Loucy (cell line): Measurements from ENCODE around the gene SSBP3.
"Not testable (repeated sequence)": the region's sequence is repeated elsewhere in the genome, so short reads cannot be mapped to it uniquely, and the experiment has no call there.

Source experiments
- H2AFZ ChIP-seq: fragments of 200-600 bp; sonication (generic); 2 replicates; pipeline ENCODE4 v1.6.0; 2016; ENCODE audit warnings: antibody characterized with exemption, mild to moderate bottlenecking, low read length, moderate library complexity
- H3F3A ChIP-seq: fragments of 200-600 bp; 2 replicates; pipeline ENCODE4 v1.6.0; 2016; ENCODE audit warnings: antibody characterized with exemption, low read depth, mild to moderate bottlenecking
- H3K27me3 ChIP-seq: fragments of 200-600 bp; sonication (generic); 2 replicates; pipeline ENCODE4 v1.6.1; 2014; ENCODE audit warnings: low read length, mild to moderate bottlenecking; ENCODE audit not compliant: insufficient read depth, poor library complexity, severe bottlenecking
- H3K36me3 ChIP-seq: fragments of 200-600 bp; sonication (generic); 2 replicates; pipeline ENCODE4 v1.6.1; 2016; ENCODE audit warnings: low read length; ENCODE audit not compliant: insufficient read depth
- H3K4me1 ChIP-seq: fragments of 200-600 bp; sonication (generic); 2 replicates; pipeline ENCODE4 v1.5.1; 2014; ENCODE audit warnings: low read length, mild to moderate bottlenecking; ENCODE audit not compliant: insufficient read depth, poor library complexity, severe bottlenecking
- H3K4me2 ChIP-seq: fragments of 200-600 bp; sonication (generic); 2 replicates; pipeline ENCODE4 v1.6.0; 2014; ENCODE audit warnings: antibody characterized with exemption, low read length, low read depth, mild to moderate bottlenecking; ENCODE audit not compliant: poor library complexity, severe bottlenecking
- H3K4me3 ChIP-seq: fragments of 200-600 bp; sonication (generic); 2 replicates; pipeline ENCODE4 v1.5.1; 2014; ENCODE audit warnings: low read length, mild to moderate bottlenecking, mixed read lengths; ENCODE audit not compliant: poor library complexity, severe bottlenecking
- H3K79me2 ChIP-seq: fragments of 200-600 bp; sonication (generic); 2 replicates; pipeline ENCODE4 v1.6.1; 2014; ENCODE audit warnings: low read length; ENCODE audit not compliant: insufficient read depth
- H3K9ac ChIP-seq: fragments of 200-600 bp; sonication (generic); 2 replicates; pipeline ENCODE4 v1.6.0; 2014; ENCODE audit warnings: mild to moderate bottlenecking, low read depth, low read length, moderate library complexity; ENCODE audit not compliant: poor library complexity, severe bottlenecking
- H3K9me2 ChIP-seq: fragments of 200-600 bp; sonication (generic); replicated peaks from 2 replicates; pipeline ENCODE4 v1.6.1; 2016; ENCODE audit warnings: low read depth, low read length, mixed read lengths
- H3K9me3 ChIP-seq: fragments of 200-600 bp; sonication (generic); 2 replicates; pipeline ENCODE4 v1.6.1; 2014; ENCODE audit warnings: mild to moderate bottlenecking, antibody characterized with exemption, low read length, low read depth; ENCODE audit not compliant: insufficient read depth
- H4K20me1 ChIP-seq: fragments of 200-600 bp; sonication (generic); 2 replicates; pipeline ENCODE4 v1.6.0; 2014; ENCODE audit warnings: antibody characterized with exemption, low read length, mild to moderate bottlenecking; ENCODE audit not compliant: insufficient read depth, poor library complexity, severe bottlenecking
- EZH2phosphoT487 ChIP-seq: fragments of 200-600 bp; IDR thresholded peaks from 2 replicates; pipeline ENCODE4 v1.6.1; 2018; ENCODE audit warnings: antibody characterized with exemption, mild to moderate bottlenecking, moderate library complexity, borderline replicate concordance
- TF ChIP-seq, protein P1 (sequence below): fragments of 200-600 bp; sonication (generic); conservative IDR thresholded peaks from 2 replicates; pipeline ENCODE4 v1.5.1; 2014; ENCODE audit warnings: mild to moderate bottlenecking, antibody characterized with exemption, low read length

Gene SSBP3

DNA sequence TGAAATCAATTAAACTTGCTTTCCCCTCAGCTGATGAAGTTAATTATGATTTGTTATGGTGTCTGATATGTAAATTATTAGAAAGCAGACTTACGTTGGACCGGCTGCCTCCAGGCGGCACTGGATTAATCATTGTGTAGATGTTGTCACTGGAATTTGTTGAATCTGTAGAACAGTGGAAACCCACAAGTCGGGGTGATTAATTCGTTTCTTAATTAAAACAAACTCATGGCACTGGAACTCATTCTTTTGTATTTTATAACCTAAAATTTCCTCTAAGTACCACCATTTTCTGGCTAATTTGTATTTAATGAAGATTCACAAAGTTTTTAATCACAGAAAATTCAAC, 167.2 kb downstream of the SSBP3 start:
- H4K20me1 ChIP-seq = no peaks in the 10 kb centered on the region
- no peaks in the 10 kb centered on the region for H3K4me1 ChIP-seq
- no peak overlapping the region for H2AFZ ChIP-seq
- TF ChIP-seq, protein P1, sequence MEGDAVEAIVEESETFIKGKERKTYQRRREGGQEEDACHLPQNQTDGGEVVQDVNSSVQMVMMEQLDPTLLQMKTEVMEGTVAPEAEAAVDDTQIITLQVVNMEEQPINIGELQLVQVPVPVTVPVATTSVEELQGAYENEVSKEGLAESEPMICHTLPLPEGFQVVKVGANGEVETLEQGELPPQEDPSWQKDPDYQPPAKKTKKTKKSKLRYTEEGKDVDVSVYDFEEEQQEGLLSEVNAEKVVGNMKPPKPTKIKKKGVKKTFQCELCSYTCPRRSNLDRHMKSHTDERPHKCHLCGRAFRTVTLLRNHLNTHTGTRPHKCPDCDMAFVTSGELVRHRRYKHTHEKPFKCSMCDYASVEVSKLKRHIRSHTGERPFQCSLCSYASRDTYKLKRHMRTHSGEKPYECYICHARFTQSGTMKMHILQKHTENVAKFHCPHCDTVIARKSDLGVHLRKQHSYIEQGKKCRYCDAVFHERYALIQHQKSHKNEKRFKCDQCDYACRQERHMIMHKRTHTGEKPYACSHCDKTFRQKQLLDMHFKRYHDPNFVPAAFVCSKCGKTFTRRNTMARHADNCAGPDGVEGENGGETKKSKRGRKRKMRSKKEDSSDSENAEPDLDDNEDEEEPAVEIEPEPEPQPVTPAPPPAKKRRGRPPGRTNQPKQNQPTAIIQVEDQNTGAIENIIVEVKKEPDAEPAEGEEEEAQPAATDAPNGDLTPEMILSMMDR = no peak
- TF ChIP-seq EZH2phosphoT487 = no peak
- no peak overlapping the region for H3K9ac ChIP-seq
- no peaks in the 10 kb centered on the region for H3K9me3 ChIP-seq
- no peaks in the 10 kb centered on the region for H3K27me3 ChIP-seq
- H3K79me2 ChIP-seq = no peaks in the 10 kb centered on the region
- H3K36me3 ChIP-seq = peaks cover 57% of the 10 kb centered on the region; the same call in 1 of the 2 replicates
- H3K4me2 ChIP-seq = no peak overlapping the region
- no peaks in the 10 kb centered on the region for H3F3A ChIP-seq
- no peak overlapping the region for H3K4me3 ChIP-seq
- no peaks in the 10 kb centered on the region for H3K9me2 ChIP-seq

DNA sequence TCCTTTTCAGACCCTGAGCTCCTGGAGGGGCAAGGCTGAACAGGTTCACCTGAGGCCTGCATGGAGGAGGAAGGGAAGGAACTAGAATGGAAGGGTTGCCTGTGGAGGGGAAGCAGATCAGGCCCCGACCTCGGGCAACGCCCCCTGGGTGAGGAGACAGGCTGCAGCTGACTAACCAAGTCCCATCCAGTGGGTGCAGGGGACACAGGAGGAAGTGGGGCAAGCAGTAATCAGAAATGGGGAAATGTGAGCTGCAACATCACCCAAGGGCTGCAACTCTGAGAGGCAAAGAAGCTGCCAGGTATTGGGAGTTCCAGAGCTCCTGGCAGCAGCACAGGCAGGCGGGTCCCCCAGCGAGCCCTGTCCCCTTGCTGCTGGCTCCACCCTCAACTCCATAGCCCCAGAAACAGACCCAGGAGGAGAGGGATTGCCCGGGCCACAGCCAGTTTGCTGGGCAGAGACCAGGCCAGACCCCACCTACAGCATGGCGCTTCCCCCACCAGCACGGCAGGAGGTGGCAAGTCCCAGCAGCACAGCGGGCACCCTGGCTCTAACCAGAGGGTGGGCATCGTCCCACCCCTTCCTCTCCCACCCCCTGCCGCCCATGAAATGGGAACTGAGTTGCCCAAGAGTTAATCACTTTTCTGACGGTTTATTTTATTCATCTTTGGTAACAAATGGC, 167.7 kb downstream of the SSBP3 start:
- no peaks in the 10 kb centered on the region for H3K27me3 ChIP-seq
- H3K79me2 ChIP-seq = no peaks in the 10 kb centered on the region
- no peak overlapping the region for H3K4me3 ChIP-seq
- no peak overlapping the region for H3K9ac ChIP-seq
- peaks cover 57% of the 10 kb centered on the region; the same call in 1 of the 2 replicates for H3K36me3 ChIP-seq
- no peaks in the 10 kb centered on the region for H3K9me2 ChIP-seq
- H3K4me1 ChIP-seq = no peaks in the 10 kb centered on the region
- H4K20me1 ChIP-seq = no peaks in the 10 kb centered on the region
- H3K4me2 ChIP-seq = no peak overlapping the region
- no peaks in the 10 kb centered on the region for H3K9me3 ChIP-seq
- no peak overlapping the region for H2AFZ ChIP-seq
- TF ChIP-seq EZH2phosphoT487 = no peak
- TF ChIP-seq, protein P1 = no peak
- no peaks in the 10 kb centered on the region for H3F3A ChIP-seq

DNA sequence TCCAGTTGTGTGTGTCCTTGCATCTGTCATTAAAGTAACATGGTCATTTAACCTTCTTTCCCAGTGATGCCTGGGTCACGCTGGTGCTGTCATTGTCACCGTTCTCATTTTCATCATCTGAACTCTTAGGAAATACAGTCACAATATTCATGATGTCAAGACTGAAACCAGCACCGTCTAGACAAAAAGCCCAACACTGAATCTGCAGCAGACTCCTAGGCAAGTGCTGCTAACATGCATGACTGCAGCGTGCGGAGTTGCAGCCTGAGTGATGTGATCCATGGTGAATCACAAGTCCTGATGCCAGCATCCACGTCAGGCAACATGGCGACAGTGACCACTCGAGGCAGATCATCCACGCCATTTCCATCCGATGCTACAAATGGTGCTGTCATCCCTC, 168.6 kb downstream of the SSBP3 start:
- Histone ChIP-seq H3F3A (no peaks in the 10 kb centered on the region), H3K4me1 (no peaks in the 10 kb centered on the region), H2AFZ (no peak overlapping the region), H3K9ac (no peak overlapping the region), H3K27me3 (no peaks in the 10 kb centered on the region), H3K9me2 (no peaks in the 10 kb centered on the region), H3K4me3 (no peak overlapping the region), H3K36me3 (peaks cover 51% of the 10 kb centered on the region; the same call in 1 of the 2 replicates), H3K4me2 (no peak overlapping the region), H3K9me3 (no peaks in the 10 kb centered on the region), H4K20me1 (no peaks in the 10 kb centered on the region), H3K79me2 (no peaks in the 10 kb centered on the region)
- no peak for TF ChIP-seq EZH2phosphoT487

DNA sequence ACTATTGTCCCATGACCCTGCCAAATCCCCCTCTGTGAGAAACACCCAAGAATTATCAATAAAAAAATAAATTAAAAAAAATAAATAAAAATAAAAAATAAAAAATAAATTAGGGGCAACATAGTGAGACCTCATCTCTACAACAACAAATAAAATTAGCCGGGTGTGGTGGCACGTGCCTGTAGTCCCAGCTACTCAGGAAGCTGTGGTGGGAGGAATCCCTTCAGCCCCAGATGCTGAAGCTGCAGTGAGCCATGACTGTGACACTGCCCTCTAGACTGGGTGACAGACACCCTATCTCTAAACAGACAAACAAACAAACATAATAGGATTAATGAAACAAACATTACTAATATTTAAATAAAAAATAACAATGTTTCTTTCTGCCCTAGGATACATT, 171.9 kb downstream of the SSBP3 start:
- Histone ChIP-seq H3K36me3 (peaks cover 31% of the 10 kb centered on the region; the same call in 1 of the 2 replicates), H3K4me2 (no peak overlapping the region), H3K4me1 (no peaks in the 10 kb centered on the region)

DNA sequence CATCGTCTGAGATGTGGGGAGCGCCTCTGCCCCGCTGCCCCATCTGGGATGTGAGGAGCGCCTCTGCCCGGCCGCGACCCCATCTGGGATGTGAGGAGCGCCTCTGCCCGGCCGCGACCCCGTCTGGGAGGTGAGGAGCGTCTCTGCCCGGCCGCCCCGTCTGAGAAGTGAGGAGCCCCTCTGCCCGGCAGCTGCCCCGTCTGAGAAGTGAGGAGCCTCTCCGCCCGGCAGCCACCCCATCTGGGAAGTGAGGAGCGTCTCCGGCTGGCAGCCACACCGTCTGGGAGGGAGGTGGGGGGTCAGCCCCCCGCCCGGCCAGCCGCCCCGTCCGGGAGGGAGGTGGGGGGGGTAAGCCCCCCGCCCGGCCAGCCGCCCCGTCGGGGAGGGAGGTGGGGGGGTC, 173.0 kb downstream of the SSBP3 start:
- H3K4me3 ChIP-seq, H2AFZ ChIP-seq, H3K9ac ChIP-seq, H3F3A ChIP-seq, H3K4me2 ChIP-seq, H3K4me1 ChIP-seq, H3K9me3 ChIP-seq, H3K9me2 ChIP-seq, H3K27me3 ChIP-seq, H4K20me1 ChIP-seq, H3K79me2 ChIP-seq: not testable (repeated sequence)
- H3K36me3 ChIP-seq = peaks cover 22% of the 10 kb centered on the region; the same call in 1 of the 2 replicates

More for the DNA sequence above, 171.9 kb downstream of the SSBP3 start:
- Histone ChIP-seq H3K27me3 (no peaks in the 10 kb centered on the region), H3K4me3 (no peak overlapping the region), H4K20me1 (no peaks in the 10 kb centered on the region), H3K9me2 (no peaks in the 10 kb centered on the region), H3K9ac (no peak overlapping the region), H3K79me2 (no peaks in the 10 kb centered on the region), H2AFZ (no peak overlapping the region), H3F3A (no peaks in the 10 kb centered on the region), H3K9me3 (no peaks in the 10 kb centered on the region)
- no peak for TF ChIP-seq EZH2phosphoT487
- TF ChIP-seq, protein P1 = no peak
